HCT116 (cell line): Measurements from ENCODE around the gene CXCL5.

Experiments
- CEBPB ChIP-seq: IDR thresholded peaks from 2 replicates; pipeline ENCODE4 v1.6.1; 2012; ENCODE audit warnings: low read depth
- EZH2 ChIP-seq: fragments of 200-600 bp; sonication (generic); IDR thresholded peaks from 2 replicates; pipeline ENCODE4 v1.6.1; 2017; ENCODE audit warnings: antibody characterized with exemption, mixed run types

DNA sequence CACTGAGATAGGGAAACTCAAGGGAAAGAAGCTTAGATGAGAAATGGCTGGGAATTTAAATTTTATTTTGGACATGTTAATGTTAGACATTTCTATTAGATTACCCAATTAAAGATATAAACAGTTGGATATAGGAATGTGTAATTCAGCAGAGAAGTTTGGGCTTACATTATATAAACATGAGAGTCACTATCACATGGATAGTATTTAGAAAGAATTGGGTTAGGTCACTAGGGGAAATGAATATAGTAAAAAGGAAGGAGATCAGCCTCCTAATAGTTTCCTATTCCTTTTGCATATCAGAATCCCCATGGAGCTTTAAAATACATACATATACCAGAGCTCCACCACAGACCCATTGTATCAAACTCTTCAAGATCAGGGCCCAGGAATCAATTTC lies 19.6 kb upstream of the CXCL5 start:
- no peak for TF ChIP-seq CEBPB
- no peak for TF ChIP-seq EZH2
